Adrenal gland (tissue), 12 donors: ENCODE measurements around the gene SPO11. TPM values are rescaled to one million over a fixed set of nuclear protein-coding genes. Genes with fewer than 3 reads are reported as not detected.

Experiments used
- DNase-seq, 7 donors: peaks; one replicate each; pipeline ENCODE4 v3.0.0-alpha.2; 2019 to 2020
- H3K27ac ChIP-seq, 5 donors: fragments of 200-600 bp; sonication (generic) in 4 of 5; 1 replicate in 3 of 5; 2 replicates in 2 of 5; pipeline versions ENCODE4 v1.5.1 to v1.8.0; 2016 to 2020; ENCODE audit warnings: mild to moderate bottlenecking in 1 of 5
- H3K27me3 ChIP-seq: fragments of 200-600 bp; 2 replicates; pipeline ENCODE4 v1.8.0; 2021
- H3K36me3 ChIP-seq, 2 donors: fragments of 200-600 bp; replicated peaks in 1 of 2; 1 replicate in 1 of 2; 2 replicates in 1 of 2; pipeline versions ENCODE4 v1.5.1 to v1.8.0; 2018 to 2022
- H3K4me1 ChIP-seq, 2 donors: fragments of 200-600 bp; replicated peaks in 1 of 2; 1 replicate in 1 of 2; 2 replicates in 1 of 2; pipeline versions ENCODE4 v1.5.1 to v1.8.0; 2018 to 2021
- H3K4me3 ChIP-seq, 4 donors: fragments of 200-600 bp; sonication (generic) in 3 of 4; one replicate each; pipeline ENCODE4 v1.5.1; 2016 to 2018
- H3K9me3 ChIP-seq, 3 donors: fragments of 200-600 bp; sonication (generic) in 1 of 3; replicated peaks in 1 of 3; 1 replicate in 2 of 3; 2 replicates in 1 of 3; pipeline versions ENCODE4 v1.5.1 to v1.8.0; 2016 to 2021
- POLR2A ChIP-seq, 2 donors: fragments of 450-650 bp; IDR thresholded peaks; one replicate each; pipeline ENCODE4 v1.6.1; 2017; ENCODE audit warnings: antibody characterized with exemption in 2 of 2, mild to moderate bottlenecking in 2 of 2, moderate library complexity in 1 of 2
- WGBS, 4 donors: extraction: QIAGEN DNeasy Blood & Tissue Kit in 2 of 4; methylation state at CpG; one replicate each; pipeline versions ENCODE4 v1.1.5 to v1.1.7; 2013 to 2017; 5-methylcytosine and 5-hydroxymethylcytosine counted together
- intact Hi-C, 2 donors: fragments of 100-400 bp; cut with DNase I; formaldehyde crosslinking; loops; one replicate each; pipeline versions ENCODE4 v1.14.1 to v1.15.0; 2022 to 2023
- polyA plus RNA-seq, 3 donors: library from polyadenylated mRNA; stranded (reverse); fragments of 200-250 nt in 2 of 3; fragments of 350-450 nt in 1 of 3; fragmentation: Illumina TruSeq in 1 of 3; extraction: RNeasy Lipid Tissue Mini Kit (QIAGEN cat#74804) in 1 of 3; gene quantifications; one replicate each; pipeline ENCODE4 v1.2.3, GENCODE V29; 2013 to 2014
- total RNA-seq, 9 donors: library from RNA; depleted of rRNA in 4 of 9; stranded (reverse); fragments of >200 nt in 4 of 9; fragments of 120-200 nt in 1 of 9; fragmentation: NEBNext Ultra II Directional in 1 of 9; extraction: Animal tissue kit (Norgen Biotek cat#: 25700) in 1 of 9; gene quantifications; one replicate each; pipeline versions ENCODE4 v1.1.0 to v1.2.4, GENCODE V29; 2013 to 2023
- TF ChIP-seq, protein P1 (sequence below), 6 experiments: fragments of 450-650 bp in 4 of 6; fragments of 200-600 bp in 2 of 6; sonication (generic) in 1 of 6; IDR thresholded peaks; 1 replicate in 5 of 6; 2 replicates in 1 of 6; pipeline versions ENCODE4 v1.5.1 to v1.8.0; 2016 to 2021; ENCODE audit warnings: antibody characterized with exemption in 6 of 6, mild to moderate bottlenecking in 2 of 6, moderate library complexity in 1 of 6
- donor health status: healthy with polysubstance abuse.
- donor health status: Bipolar disorder and iron deficiency.
- donor health status: DM: yes; HTN: yes; CAD: no.
- donor health status: DM: no; HTN: no; CAD: no.
- donor health status: DM: no; HTN: no; CAD: no.
- donor health status: DM: yes; HTN: yes; CAD: no.

SPO11 gene
- total and polyA plus RNA-seq, 12 donors: not detected

DNA sequence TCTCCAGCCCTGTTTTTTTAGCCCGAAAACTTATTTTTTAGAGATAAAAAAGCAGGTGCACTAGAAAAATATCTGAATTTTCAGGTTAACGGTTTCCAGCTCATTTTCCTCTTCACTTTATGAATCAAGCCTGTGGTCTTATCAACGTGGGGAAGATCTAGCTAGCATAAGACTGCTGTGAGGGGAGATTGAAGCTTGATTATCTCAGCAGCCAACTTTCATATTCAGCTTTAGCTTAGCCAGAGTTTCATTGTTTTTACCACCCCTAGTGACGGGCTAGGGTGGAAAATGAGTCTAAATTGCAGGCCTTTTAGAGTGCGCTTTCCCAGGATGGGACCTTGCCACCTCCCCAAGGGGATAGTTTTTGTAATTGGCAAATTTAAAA, 49.7 kb downstream of the SPO11 start:
- Histone ChIP-seq H3K27me3 (no peaks in the 10 kb centered on the region), H3K36me3 (peaks cover 0 to 44% of the 10 kb centered on the region in 2 donors), H3K4me1 (peaks cover 0 to 4% of the 10 kb centered on the region in 2 donors), H3K27ac (no peak overlapping the region), H3K4me3 (no peak overlapping the region), H3K9me3 (no peaks in the 10 kb centered on the region)
- intact Hi-C loops: no loop called here
- DNase-seq: no peak
- TF ChIP-seq, protein P1, sequence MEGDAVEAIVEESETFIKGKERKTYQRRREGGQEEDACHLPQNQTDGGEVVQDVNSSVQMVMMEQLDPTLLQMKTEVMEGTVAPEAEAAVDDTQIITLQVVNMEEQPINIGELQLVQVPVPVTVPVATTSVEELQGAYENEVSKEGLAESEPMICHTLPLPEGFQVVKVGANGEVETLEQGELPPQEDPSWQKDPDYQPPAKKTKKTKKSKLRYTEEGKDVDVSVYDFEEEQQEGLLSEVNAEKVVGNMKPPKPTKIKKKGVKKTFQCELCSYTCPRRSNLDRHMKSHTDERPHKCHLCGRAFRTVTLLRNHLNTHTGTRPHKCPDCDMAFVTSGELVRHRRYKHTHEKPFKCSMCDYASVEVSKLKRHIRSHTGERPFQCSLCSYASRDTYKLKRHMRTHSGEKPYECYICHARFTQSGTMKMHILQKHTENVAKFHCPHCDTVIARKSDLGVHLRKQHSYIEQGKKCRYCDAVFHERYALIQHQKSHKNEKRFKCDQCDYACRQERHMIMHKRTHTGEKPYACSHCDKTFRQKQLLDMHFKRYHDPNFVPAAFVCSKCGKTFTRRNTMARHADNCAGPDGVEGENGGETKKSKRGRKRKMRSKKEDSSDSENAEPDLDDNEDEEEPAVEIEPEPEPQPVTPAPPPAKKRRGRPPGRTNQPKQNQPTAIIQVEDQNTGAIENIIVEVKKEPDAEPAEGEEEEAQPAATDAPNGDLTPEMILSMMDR (IDR thresholded peaks at IDR 0.05): no peak
- no peak for TF ChIP-seq POLR2A (IDR thresholded peaks at IDR 0.05)
- 84 to 89% (median 87%) methylated on average over 5 of the region's 5 CpGs for WGBS, 4 donors

- H3K36me3 ChIP-seq: peaks cover 0 to 34% of the 10 kb centered on the region in 2 donors
- intact Hi-C loops: loop anchor here (2.0 to 10.0 kb wide), 3 partner anchors 113 to 215 kb away; no protein-coding TSS in a partner anchor
Measured at GRCh38 chr20:57380081-57380750, 50.6 kb downstream of the SPO11 start.

DNA sequence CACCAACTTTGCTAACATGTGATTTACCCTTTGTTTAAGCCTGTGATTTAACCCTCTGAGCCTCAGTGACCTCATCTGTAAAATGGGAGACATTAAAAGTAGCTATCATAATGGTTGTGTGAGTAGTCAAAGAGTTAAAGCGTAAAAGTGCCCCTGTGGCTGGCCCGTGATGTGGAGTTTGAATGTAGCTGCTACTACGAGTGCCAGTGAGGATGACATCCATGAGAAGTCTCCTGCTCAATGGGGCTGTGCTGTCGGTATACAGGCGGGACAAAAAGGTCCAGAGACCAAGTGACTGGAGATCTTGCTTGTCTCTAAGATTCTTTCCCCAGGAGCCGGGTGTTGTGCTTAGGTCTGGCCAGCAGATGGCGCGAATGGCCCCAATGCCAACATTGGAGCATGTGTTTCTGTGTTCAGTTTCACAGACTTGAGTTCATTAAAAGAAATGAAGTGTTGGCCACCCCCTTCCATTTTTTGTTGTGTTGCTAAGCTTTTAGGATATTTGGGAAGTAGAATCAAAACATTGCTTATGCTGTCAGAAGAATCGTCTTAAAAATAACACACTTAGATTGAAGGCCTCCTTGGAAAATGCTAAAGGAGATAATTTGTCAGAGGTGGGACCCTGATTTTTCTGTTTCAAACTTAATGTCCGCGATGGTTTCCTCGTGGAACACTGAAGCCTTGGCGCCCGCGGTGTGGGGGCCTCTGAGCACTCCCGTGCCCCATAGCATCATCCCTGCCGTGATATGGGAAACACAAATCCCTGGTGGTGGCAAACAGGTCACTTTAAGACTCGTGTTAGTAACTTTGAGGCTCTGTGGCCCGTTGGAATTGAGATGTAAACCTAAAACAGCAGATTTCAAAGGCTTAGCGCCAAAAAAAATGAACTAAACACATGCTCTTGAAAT, 52.2 kb downstream of the SPO11 start:
- no peaks in the 10 kb centered on the region for H3K9me3 ChIP-seq
- H3K27me3 ChIP-seq: no peaks in the 10 kb centered on the region
- peak; percentile 73 to 94 (median 84) for DNase-seq
- 36 to 46% (median 42%) methylated on average over 20 of the region's 20 CpGs for WGBS, 4 donors
- H3K27ac ChIP-seq: no peak overlapping the region
- intact Hi-C loops: loop anchor here (2.0 to 10.0 kb wide), 3 partner anchors 111 to 213 kb away; no protein-coding TSS in a partner anchor
- peak in 1 of 2 donors; percentile 34 for TF ChIP-seq POLR2A (IDR thresholded peaks at IDR 0.05)
- TF ChIP-seq, protein P1 (IDR thresholded peaks at IDR 0.05): peak; percentile 89 to 93 (median 90)
- no peak overlapping the region for H3K4me3 ChIP-seq
- peaks cover 6 to 7% of the 10 kb centered on the region in 2 donors for H3K4me1 ChIP-seq
- peaks cover 0 to 25% of the 10 kb centered on the region in 2 donors for H3K36me3 ChIP-seq

More at GRCh38 chr20:57380081-57380750, 50.6 kb downstream of the SPO11 start:
- Histone ChIP-seq H3K4me3 (no peak overlapping the region), H3K9me3 (no peaks in the 10 kb centered on the region), H3K27me3 (no peaks in the 10 kb centered on the region), H3K27ac (no peak overlapping the region), H3K4me1 (peaks cover 6 to 11% of the 10 kb centered on the region in 2 donors)
- DNase-seq: no peak
- WGBS, 4 donors: 86 to 94% (median 91%) methylated on average over 5 to 10 of the region's 10 CpGs
- no peak for TF ChIP-seq POLR2A (IDR thresholded peaks at IDR 0.05)
- TF ChIP-seq, protein P1 (IDR thresholded peaks at IDR 0.05): no peak

GRCh38 chr20:57382516-57382915, 52.9 kb downstream of the SPO11 start:
- Histone ChIP-seq H3K9me3 (no peaks in the 10 kb centered on the region), H3K4me3 (no peak overlapping the region), H3K27me3 (no peaks in the 10 kb centered on the region), H3K36me3 (peaks cover 0 to 20% of the 10 kb centered on the region in 2 donors), H3K27ac (no peak overlapping the region), H3K4me1 (peaks cover 6 to 7% of the 10 kb centered on the region in 2 donors)
- WGBS, 4 donors: 82 to 87% (median 84%) methylated on average over 5 of the region's 5 CpGs
- no peak for DNase-seq
- intact Hi-C loops: loop anchor here (5.0 to 10.0 kb wide), 2 partner anchors 115 to 212 kb away; no protein-coding TSS in a partner anchor
- TF ChIP-seq, protein P1 (IDR thresholded peaks at IDR 0.05): no peak
- no peak for TF ChIP-seq POLR2A (IDR thresholded peaks at IDR 0.05)
